ENCODE results near the gene NEBL.

Gene NEBL

GRCh38 chr10:20855398-20856038 lies 41.6 kb downstream of the NEBL start:
- DNase-seq = no peak

DNA sequence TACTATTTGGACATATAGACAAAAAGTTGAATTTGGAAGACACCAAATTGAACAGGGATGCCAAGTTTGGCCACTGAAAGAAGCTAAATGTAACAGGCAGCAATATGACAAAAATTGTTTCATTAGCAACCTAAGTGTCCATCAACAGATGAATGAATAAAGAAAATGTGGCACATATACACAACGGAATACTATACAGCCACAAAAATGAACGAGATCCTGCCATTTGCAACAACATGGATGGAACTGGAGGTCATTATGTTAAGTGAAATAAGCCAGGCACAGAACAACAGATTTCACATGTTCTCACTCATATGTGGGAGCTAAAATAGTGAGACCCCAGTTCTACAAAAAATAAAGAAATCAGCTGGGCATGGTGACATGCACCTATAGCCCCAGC lies 43.8 kb downstream of the NEBL start:
- DNase-seq = no peak

GRCh38 chr10:20852303-20852702 lies 44.8 kb downstream of the NEBL start:
- DNase-seq = no peak

- DNase-seq = no peak
These were observed 49.6 kb downstream of the NEBL start for GRCh38 chr10:20847512-20847911.

DNA sequence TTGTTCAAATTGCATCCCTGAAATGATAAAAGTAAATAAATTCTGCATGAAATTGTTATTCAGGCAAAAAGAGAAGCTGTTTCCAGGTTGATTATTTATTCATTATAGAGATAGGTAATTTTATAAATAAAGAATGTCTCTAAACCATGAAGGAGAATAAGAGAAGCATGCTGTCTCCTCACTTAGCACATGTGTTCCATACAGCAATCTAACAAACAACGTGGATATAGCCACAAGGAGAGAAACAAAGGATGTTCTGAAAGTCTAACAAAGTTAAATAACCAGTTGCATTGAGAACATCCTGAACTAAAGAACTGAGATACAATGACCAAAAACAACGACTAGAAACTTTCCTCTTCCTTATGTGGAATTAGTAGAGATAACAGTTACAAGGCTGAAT lies 50.8 kb downstream of the NEBL start:
- DNase-seq = no peak

DNA sequence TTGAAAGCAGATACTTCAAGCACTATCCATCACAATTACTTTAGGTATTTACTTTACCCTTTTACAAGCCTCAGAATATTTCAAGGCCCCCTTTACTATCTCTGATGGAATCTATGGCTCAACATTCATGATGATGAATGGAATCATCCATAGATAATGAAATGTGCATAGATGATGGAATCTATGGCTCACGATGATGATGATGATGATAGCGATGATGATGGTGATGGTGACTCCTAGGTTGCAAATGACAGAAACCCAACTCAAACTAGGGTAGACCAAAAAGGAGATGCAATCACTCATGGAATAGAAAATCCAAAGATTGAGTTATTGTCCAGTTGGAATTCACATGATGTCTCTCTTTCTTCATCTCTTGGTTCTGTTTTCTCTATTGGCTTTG lies 55.7 kb downstream of the NEBL start:
- no peak for DNase-seq

GRCh38 chr10:20839910-20840309 lies 57.2 kb downstream of the NEBL start:
- no peak for DNase-seq

GRCh38 chr10:20839141-20839540 lies 58.0 kb downstream of the NEBL start:
- no peak for DNase-seq

GRCh38 chr10:20836401-20836800 lies 60.7 kb downstream of the NEBL start:
- DNase-seq = no peak

DNA sequence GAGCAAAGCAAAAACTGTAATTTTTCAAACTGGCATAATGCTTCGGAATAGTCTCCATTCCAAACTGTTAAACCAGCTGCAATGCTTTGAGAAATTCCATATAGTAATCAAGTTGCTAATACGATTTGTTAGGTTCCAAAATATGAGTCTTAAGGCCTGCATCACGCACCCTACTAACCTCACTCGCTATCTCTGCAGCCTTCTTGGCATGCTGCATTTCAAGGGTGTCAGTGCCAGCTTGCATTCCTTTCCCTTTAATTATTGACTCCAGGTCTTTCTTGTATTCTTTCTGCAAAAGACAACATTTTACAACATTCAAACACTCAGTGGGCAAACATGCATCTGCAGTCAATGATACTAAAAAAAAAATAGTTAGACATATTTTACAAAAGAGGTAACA lies 61.8 kb downstream of the NEBL start:
- no peak for DNase-seq

DNA sequence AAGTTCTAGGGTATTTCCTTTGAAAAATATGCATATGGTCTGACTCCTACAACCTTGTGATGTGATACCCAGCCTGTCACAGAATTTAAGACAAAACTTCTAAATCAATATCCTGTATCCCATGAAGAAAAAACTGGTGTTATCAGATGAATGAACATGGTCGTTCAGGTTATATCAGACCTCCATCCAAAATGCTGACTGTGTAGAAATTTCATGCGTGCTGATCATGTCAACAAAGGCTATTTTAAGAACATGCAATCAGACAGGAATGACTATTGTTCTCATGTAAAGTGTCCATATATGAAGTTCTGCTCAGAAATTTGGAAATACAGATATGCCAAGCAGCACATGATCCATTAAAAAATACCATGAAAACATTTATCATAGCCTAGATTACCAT lies 62.3 kb downstream of the NEBL start:
- no peak for DNase-seq

GRCh38 chr10:20822825-20823224 lies 74.3 kb downstream of the NEBL start:
- no peak for DNase-seq

- DNase-seq = no peak
These were observed 79.5 kb downstream of the NEBL start for GRCh38 chr10:20817646-20818045.

GRCh38 chr10:20817116-20817515 lies 80.0 kb downstream of the NEBL start:
- no peak for DNase-seq

- no peak for DNase-seq
These were observed 83.0 kb downstream of the NEBL start for GRCh38 chr10:20814116-20814515.

- no peak for DNase-seq
These were observed 86.0 kb downstream of the NEBL start for GRCh38 chr10:20811131-20811530.

DNA sequence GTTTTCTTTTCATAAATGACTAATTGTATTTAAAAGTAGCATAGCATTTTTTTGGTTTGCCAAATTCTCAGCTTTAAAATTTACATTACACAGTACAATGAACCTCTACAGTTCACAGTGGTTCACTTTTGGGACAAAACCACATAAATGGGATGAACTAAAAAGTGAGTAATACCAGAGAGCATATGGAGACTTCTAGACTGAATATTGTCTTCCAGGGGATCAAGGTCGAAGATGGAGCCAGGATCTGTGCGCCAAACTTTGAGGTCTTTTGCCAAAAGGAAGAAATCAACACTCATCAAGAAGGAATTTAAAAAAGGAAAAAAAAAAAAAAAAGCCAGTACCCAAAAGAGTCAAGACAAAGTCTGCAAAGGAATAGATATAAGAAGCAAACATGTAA lies 87.5 kb downstream of the NEBL start:
- no peak for DNase-seq

DNA sequence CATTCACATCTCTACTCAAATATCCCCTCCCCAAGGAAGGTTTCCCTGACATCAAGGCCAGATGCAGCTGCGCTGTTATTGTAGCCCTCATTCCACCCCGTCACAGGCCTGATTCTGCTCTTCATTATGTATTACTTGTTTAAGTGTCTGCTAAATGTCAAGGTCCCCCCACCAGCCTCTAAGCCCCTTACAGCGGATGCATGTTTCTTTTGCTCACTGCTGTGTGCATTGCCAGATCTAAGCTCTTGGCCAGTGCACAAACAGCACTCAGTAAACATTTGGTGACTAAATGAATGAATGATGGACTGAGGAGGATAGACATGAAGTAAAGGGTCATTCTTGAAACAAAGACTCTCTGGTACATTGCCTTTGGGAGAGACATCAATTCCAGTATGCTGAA lies 90.6 kb downstream of the NEBL start:
- no peak for DNase-seq

DNA sequence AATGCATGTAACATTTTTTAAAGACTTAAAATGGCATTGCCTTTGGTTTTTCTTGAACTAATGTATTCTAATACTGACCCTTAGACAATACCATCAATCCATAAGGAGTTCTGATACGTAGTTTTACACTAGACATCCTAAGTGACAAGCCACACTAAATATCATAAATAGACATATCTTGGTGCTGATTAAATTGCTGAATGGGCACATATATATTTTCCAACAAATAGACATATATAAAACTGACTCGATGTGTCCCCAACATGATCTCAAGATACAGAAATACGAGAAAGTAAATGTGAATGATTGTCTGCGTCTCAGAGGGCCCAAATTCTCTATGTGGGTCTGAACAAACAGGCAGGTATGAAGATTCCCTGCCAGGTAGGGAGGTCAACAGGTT lies 99.8 kb downstream of the NEBL start:
- DNase-seq = no peak

- no peak for DNase-seq
These were observed 101.7 kb downstream of the NEBL start for GRCh38 chr10:20795391-20795790.

- no peak for DNase-seq
These were observed 111.9 kb downstream of the NEBL start for GRCh38 chr10:20785174-20785573.

- no peak for DNase-seq
These were observed 118.9 kb downstream of the NEBL start for GRCh38 chr10:20778008-20778757.

GRCh38 chr10:20776384-20777118 lies 120.6 kb downstream of the NEBL start:
- no peak for DNase-seq

- DNase-seq = no peak
These were observed 126.1 kb downstream of the NEBL start for GRCh38 chr10:20771051-20771450.

All from activated CD4-positive, alpha-beta T cell treated with anti-CD3 and anti-CD28 coated beads, Interleukin-2, amount 50 U/mL, for 48 hours (primary cell).